ENCODE results near the gene USH2A. TPM values are rescaled to one million over a fixed set of nuclear protein-coding genes. Genes with fewer than 3 reads are reported as not detected.

The USH2A gene
- total RNA-seq, 4 donors from 2014 or later = under 0.01 to 2.0 (median 0.22) TPM; not detected in 1

DNA sequence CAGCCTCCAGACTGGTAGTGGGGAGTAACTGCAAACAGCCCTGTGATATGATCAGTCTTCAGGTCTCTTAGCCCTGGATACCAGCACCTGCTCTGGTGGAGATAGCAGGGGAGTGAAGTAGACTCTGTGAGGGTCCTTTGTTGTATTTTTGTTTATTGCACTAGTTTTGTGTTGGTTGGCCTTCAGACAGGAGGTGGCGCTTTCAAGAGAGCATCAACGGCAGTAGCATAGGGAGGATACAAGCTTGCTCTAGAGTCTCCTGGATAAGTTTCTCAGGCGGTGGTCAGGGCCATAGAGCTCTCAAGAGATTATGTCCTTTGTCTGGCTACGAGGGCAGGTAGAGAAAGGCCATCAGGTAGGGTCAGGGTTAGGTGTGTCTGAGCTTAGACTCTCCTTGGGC is 116.4 kb downstream of the USH2A start:
- no peak for TF ChIP-seq POLR2A (IDR thresholded peaks at IDR 0.05)
- no peaks in the 10 kb centered on the region for H3K9me3 ChIP-seq
- no peak for DNase-seq
- no peaks in the 10 kb centered on the region for H3K27me3 ChIP-seq
- no peak overlapping the region for H3K27ac ChIP-seq
- H3K4me3 ChIP-seq (replicated peaks in 1 of 3) = no peak overlapping the region
- H3K4me1 ChIP-seq = no peaks in the 10 kb centered on the region
- H3K36me3 ChIP-seq = no peaks in the 10 kb centered on the region
- 90 to 91% methylated on average over 4 of the region's 4 CpGs for WGBS, 2 donors
- intact Hi-C loops (cut with DNase I) = no loop called here

DNA sequence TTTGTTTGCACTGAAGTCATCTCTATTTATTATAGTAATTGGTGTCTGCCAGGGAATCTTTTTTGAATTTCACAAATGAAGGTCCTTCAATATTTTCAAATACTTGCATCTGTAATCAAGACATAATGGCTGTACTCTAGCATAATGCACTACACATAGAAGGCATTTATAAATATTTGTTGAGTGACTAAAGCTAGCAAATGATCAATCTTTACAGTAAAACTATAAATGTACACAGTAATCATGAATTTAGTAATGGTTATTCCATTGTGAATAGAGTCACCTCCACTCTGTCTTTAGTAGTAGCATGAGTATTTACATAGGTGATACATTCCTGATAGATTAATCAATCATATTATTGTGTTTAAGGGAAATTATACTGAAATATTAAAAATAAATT is 119.6 kb downstream of the USH2A start:
- Histone ChIP-seq H3K36me3 (no peaks in the 10 kb centered on the region), H3K4me1 (no peaks in the 10 kb centered on the region), H3K4me3 (replicated peaks in 1 of 3) (no peak overlapping the region), H3K9me3 (no peaks in the 10 kb centered on the region), H3K27ac (no peak overlapping the region), H3K27me3 (no peaks in the 10 kb centered on the region)
- TF ChIP-seq, protein P1, sequence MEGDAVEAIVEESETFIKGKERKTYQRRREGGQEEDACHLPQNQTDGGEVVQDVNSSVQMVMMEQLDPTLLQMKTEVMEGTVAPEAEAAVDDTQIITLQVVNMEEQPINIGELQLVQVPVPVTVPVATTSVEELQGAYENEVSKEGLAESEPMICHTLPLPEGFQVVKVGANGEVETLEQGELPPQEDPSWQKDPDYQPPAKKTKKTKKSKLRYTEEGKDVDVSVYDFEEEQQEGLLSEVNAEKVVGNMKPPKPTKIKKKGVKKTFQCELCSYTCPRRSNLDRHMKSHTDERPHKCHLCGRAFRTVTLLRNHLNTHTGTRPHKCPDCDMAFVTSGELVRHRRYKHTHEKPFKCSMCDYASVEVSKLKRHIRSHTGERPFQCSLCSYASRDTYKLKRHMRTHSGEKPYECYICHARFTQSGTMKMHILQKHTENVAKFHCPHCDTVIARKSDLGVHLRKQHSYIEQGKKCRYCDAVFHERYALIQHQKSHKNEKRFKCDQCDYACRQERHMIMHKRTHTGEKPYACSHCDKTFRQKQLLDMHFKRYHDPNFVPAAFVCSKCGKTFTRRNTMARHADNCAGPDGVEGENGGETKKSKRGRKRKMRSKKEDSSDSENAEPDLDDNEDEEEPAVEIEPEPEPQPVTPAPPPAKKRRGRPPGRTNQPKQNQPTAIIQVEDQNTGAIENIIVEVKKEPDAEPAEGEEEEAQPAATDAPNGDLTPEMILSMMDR (IDR thresholded peaks at IDR 0.05) = no peak
- TF ChIP-seq POLR2A (IDR thresholded peaks at IDR 0.05) = no peak
- no peak for DNase-seq
- intact Hi-C loops (cut with DNase I) = no loop called here

DNA sequence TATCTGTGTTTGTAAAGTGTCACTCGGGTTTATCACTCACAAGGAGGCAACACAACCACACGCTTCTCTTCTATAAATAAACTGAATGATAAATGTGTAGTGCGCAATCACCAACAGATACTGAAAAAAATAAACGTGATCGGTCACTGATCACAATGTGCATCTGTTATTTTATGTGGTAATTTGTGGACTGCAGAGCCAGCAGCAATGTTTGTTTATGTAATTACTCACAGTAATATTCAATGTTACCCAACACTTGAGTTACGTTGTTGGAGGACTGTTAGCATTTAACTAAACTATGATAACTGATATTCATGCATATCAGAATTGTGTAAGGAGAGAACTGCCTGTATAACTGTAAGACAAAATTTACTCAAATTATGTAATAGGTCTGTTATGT is 129.6 kb downstream of the USH2A start:
- TF ChIP-seq POLR2A (IDR thresholded peaks at IDR 0.05) = no peak
- TF ChIP-seq, protein P1 (IDR thresholded peaks at IDR 0.05) = no peak
- Histone ChIP-seq H3K9me3 (no peaks in the 10 kb centered on the region), H3K4me1 (no peaks in the 10 kb centered on the region), H3K4me3 (replicated peaks in 1 of 3) (no peak overlapping the region), H3K27ac (no peak overlapping the region), H3K27me3 (no peaks in the 10 kb centered on the region), H3K36me3 (no peaks in the 10 kb centered on the region)
- DNase-seq = no peak
- 82 to 83% methylated on average over 6 of the region's 6 CpGs for WGBS, 2 donors
- intact Hi-C loops (cut with DNase I) = no loop called here

DNA sequence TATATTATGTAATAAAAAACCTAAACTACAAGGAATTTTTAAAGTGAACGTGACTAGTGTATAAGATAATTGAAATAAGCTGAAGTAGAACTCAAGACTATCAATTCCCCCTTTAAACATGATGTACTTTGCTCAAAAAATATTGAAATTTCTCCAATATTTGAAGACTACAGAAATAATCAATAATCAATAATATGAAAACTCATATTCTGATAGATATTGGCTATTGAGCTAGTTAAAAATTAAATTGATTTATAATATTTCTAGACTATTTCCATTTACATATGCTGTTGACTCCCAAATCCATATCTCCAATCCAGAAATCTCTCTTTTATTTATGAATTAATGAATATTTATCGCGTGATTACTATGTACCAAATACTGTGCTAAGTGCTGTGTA is 133.2 kb downstream of the USH2A start:
- no peaks in the 10 kb centered on the region for H3K36me3 ChIP-seq
- 73 to 75% methylated on average over 3 of the region's 3 CpGs for WGBS, 2 donors
- intact Hi-C loops (cut with DNase I) = no loop called here
- no peaks in the 10 kb centered on the region for H3K9me3 ChIP-seq
- H3K4me1 ChIP-seq = no peaks in the 10 kb centered on the region
- no peaks in the 10 kb centered on the region for H3K27me3 ChIP-seq
- H3K4me3 ChIP-seq (replicated peaks in 1 of 3) = no peak overlapping the region
- no peak for DNase-seq
- H3K27ac ChIP-seq = no peak overlapping the region
- TF ChIP-seq POLR2A (IDR thresholded peaks at IDR 0.05) = no peak
- TF ChIP-seq, protein P1 (IDR thresholded peaks at IDR 0.05) = no peak

DNA sequence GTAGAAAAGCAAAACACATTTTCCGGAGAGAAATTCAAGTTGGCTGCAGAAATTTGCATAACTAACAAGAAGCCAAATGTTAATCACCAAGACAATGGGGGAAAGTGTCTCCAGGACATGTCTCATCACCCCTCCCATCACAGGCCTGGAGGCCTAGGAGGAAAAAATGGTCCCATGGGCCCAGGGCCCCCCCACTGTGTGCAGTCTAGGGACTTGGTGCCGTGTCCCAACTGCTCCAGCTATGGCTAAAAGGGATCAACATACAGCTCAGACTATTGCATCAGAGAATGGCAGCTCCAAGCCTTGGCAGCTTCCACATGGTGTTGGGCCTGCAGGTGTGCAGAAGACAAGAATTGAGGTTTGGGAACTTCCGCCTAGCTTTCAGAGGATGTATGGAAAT is 138.2 kb downstream of the USH2A start:
- H3K9me3 ChIP-seq = no peaks in the 10 kb centered on the region
- 67 to 77% methylated on average over 3 of the region's 3 CpGs for whole genome bisulfite sequencing, 2 donors
- DNase-seq = no peak
- no peaks in the 10 kb centered on the region for H3K27me3 ChIP-seq
- H3K27ac ChIP-seq = no peak overlapping the region
- H3K36me3 ChIP-seq = no peaks in the 10 kb centered on the region
- TF ChIP-seq, protein P1 (IDR thresholded peaks at IDR 0.05) = no peak
- TF ChIP-seq POLR2A (IDR thresholded peaks at IDR 0.05) = no peak
- H3K4me1 ChIP-seq = no peaks in the 10 kb centered on the region
- intact Hi-C loops (cut with DNase I) = no loop called here
- no peak overlapping the region for H3K4me3 ChIP-seq (replicated peaks in 1 of 3)

DNA sequence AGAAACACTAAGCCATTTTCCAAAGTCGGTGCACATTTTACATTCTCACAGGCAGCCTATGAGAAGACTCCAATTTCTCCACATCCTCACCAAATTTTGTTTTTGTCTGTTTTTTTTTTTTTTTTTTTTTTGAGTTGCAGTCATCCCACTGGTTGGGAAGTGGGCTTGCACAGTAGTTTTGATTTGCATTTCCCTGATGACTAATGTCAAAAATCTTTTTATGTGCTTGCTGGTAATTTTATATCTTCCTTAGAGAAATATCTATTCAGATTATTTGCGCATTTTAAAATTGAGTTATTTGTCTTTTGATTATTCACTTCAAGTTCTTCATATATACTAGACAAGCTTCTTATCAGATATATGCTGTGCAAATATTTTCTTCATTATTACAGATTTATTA is 141.5 kb downstream of the USH2A start:
- intact Hi-C loops (cut with DNase I) = no loop called here
- TF ChIP-seq POLR2A (IDR thresholded peaks at IDR 0.05) = no peak
- TF ChIP-seq, protein P1 (IDR thresholded peaks at IDR 0.05) = no peak
- no peaks in the 10 kb centered on the region for H3K9me3 ChIP-seq
- no peaks in the 10 kb centered on the region for H3K36me3 ChIP-seq
- H3K4me3 ChIP-seq (replicated peaks in 1 of 3) = no peak overlapping the region
- H3K27me3 ChIP-seq = no peaks in the 10 kb centered on the region
- H3K27ac ChIP-seq = no peak overlapping the region
- no peak for DNase-seq
- H3K4me1 ChIP-seq = no peaks in the 10 kb centered on the region
- 91 to 94% methylated on average over 2 of the region's 2 CpGs for WGBS, 2 donors
